Endodermal cell (in vitro differentiated cells): ENCODE measurements around the gene RAI2. TPM values are rescaled to one million over a fixed set of nuclear protein-coding genes. Genes with fewer than 3 reads are reported as not detected.

Experiments
- DNase-seq: peaks from one replicate; pipeline ENCODE4 v3.0.0-alpha.2; 2017
- H3K27ac ChIP-seq: 2 replicates; pipeline ENCODE4 v1.5.1; 2013; ENCODE audit warnings: mild to moderate bottlenecking, low read depth, low read length, moderate library complexity
- H3K27me3 ChIP-seq: 2 replicates; pipeline ENCODE4 v1.6.1; 2013; ENCODE audit warnings: mild to moderate bottlenecking, low read length, moderate library complexity; ENCODE audit not compliant: insufficient read depth, control insufficient read depth, poor library complexity, severe bottlenecking
- H3K36me3 ChIP-seq: 2 replicates; pipeline ENCODE4 v1.7.0; 2013; ENCODE audit warnings: mild to moderate bottlenecking, low read length, moderate library complexity; ENCODE audit not compliant: control insufficient read depth, insufficient read depth
- H3K4me1 ChIP-seq: one replicate; pipeline ENCODE4 v1.7.0; 2013; ENCODE audit warnings: low read length; ENCODE audit not compliant: control insufficient read depth, insufficient read depth
- H3K4me3 ChIP-seq: 2 replicates; pipeline ENCODE4 v1.5.1; 2013; ENCODE audit warnings: mild to moderate bottlenecking, low read length, moderate library complexity
- H3K9ac ChIP-seq: 2 replicates; pipeline ENCODE4 v1.6.1; 2013; ENCODE audit warnings: mild to moderate bottlenecking, low read length, moderate library complexity; ENCODE audit not compliant: poor library complexity, severe bottlenecking; ENCODE audit errors: extremely low read depth
- H3K9me3 ChIP-seq: 2 replicates; pipeline ENCODE4 v1.6.1; 2013; ENCODE audit warnings: mild to moderate bottlenecking, low read length, moderate library complexity; ENCODE audit not compliant: control insufficient read depth
- H3K27ac Mint-ChIP-seq: 2 replicates; pipeline ENCODE4 v1.8.0; 2020; ENCODE audit warnings: mixed read lengths
- H3K27me3 Mint-ChIP-seq: 2 replicates; pipeline ENCODE4 v1.8.0; 2021; ENCODE audit warnings: mild to moderate bottlenecking, mixed read lengths; ENCODE audit not compliant: insufficient read depth
- H3K36me3 Mint-ChIP-seq: 2 replicates; pipeline ENCODE4 v1.8.0; 2020; ENCODE audit warnings: low read depth, mixed read lengths
- H3K4me1 Mint-ChIP-seq: 2 replicates; pipeline ENCODE4 v1.8.0; 2020; ENCODE audit warnings: mixed read lengths
- H3K4me3 Mint-ChIP-seq: 2 replicates; pipeline ENCODE4 v1.8.0; 2020; ENCODE audit warnings: mild to moderate bottlenecking, moderate library complexity, mixed read lengths
- H3K9me3 Mint-ChIP-seq: 2 replicates; pipeline ENCODE4 v1.8.0; 2020; ENCODE audit warnings: mild to moderate bottlenecking, mixed read lengths
- WGBS, 2 experiments: methylation state at CpG; one replicate each; pipeline versions ENCODE4 v1.1.5 to v1.1.7; 2013; ENCODE audit warnings: missing lambda C conversion rate in 2 of 2, mixed read lengths in 1 of 2; ENCODE audit not compliant: insufficient coverage in 1 of 2, insufficient read length in 1 of 2; 5-methylcytosine and 5-hydroxymethylcytosine counted together
- total RNA-seq, 2 donors: library from RNA; stranded (reverse); fragmentation: NEBNext Ultra II Directional in 1 of 2; extraction: Animal tissue kit (Norgen Biotek cat#: 25700) in 1 of 2; gene quantifications; 2 replicates in 1 of 2; 3 replicates in 1 of 2; pipeline ENCODE4 v1.2.1, GENCODE V29; 2021
- TF ChIP-seq, protein P1 (sequence below): fragments of 200-600 bp; sonication (generic); conservative IDR thresholded peaks from 2 replicates; pipeline ENCODE4 v1.5.0; 2021; ENCODE audit warnings: antibody characterized with exemption, mild to moderate bottlenecking

Gene RAI2
- total RNA-seq, 2 donors from 2014 or later = 4.8 to 5.8 TPM

DNA sequence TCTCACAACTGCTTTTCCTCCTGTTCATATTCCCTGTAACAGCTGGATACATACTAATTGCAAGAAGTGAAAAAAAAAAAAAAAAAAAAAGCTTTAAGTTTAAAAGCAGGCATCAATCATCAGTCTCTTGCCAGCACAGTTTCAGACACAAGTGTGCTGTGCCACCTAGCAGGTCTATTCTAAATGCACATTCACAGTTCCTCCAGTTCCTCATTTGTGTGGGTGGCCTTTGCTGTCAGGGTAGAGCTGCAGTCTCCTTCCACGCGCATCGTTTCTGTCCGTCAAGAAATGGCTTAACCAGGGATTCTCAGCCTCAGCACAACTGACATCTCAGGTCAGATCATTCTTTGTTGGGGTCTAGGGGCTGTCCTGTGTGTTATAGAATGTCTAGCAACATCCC, 62.2 kb downstream of the RAI2 start:
- H3K9me3 Mint-ChIP-seq = peaks cover 30% of the 10 kb centered on the region
- H3K27me3 ChIP-seq = no peaks in the 10 kb centered on the region
- TF ChIP-seq, protein P1, sequence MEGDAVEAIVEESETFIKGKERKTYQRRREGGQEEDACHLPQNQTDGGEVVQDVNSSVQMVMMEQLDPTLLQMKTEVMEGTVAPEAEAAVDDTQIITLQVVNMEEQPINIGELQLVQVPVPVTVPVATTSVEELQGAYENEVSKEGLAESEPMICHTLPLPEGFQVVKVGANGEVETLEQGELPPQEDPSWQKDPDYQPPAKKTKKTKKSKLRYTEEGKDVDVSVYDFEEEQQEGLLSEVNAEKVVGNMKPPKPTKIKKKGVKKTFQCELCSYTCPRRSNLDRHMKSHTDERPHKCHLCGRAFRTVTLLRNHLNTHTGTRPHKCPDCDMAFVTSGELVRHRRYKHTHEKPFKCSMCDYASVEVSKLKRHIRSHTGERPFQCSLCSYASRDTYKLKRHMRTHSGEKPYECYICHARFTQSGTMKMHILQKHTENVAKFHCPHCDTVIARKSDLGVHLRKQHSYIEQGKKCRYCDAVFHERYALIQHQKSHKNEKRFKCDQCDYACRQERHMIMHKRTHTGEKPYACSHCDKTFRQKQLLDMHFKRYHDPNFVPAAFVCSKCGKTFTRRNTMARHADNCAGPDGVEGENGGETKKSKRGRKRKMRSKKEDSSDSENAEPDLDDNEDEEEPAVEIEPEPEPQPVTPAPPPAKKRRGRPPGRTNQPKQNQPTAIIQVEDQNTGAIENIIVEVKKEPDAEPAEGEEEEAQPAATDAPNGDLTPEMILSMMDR = no peak
- no peak overlapping the region for H3K4me3 ChIP-seq
- no peak overlapping the region for H3K9ac ChIP-seq
- WGBS, 2 experiments = 100% methylated on average over 4 of the region's 4 CpGs; no CpG with 5 or more reads in 1 of the 2 experiments
- H3K4me1 ChIP-seq = no peaks in the 10 kb centered on the region
- no peaks in the 10 kb centered on the region for H3K36me3 ChIP-seq
- no peaks in the 10 kb centered on the region for H3K9me3 ChIP-seq
- no peak overlapping the region for H3K27ac Mint-ChIP-seq
- DNase-seq = no peak
- H3K27ac ChIP-seq = no peak overlapping the region
- no peaks in the 10 kb centered on the region for H3K27me3 Mint-ChIP-seq
- no peak overlapping the region for H3K4me3 Mint-ChIP-seq
- H3K36me3 Mint-ChIP-seq = no peaks in the 10 kb centered on the region
- peaks cover 3% of the 10 kb centered on the region for H3K4me1 Mint-ChIP-seq

DNA sequence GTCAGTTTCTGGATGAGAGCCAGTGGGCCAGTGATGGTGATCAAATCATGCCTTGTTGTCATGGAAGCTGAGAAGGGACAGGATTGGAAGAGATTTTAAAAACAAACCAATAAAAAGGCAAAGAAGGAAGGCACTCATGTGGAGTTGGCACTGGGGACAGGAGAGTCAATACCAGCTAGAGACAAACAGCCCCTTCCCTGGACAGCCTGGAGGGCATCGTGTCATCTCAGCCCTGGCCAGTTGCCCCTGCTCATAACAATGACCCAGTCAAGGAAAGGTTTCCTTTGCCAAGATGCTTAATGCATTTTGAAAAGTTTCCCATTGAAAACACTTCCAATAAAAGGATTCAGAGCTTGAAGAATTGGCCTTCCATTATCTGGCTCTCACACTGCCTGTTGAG, 68.3 kb downstream of the RAI2 start:
- Histone ChIP-seq H3K9me3 (no peaks in the 10 kb centered on the region), H3K4me3 (no peak overlapping the region), H3K27me3 (no peaks in the 10 kb centered on the region), H3K27ac (no peak overlapping the region), H3K36me3 (no peaks in the 10 kb centered on the region), H3K9ac (no peak overlapping the region), H3K4me1 (peaks cover 7% of the 10 kb centered on the region)
- DNase-seq = no peak
- TF ChIP-seq, protein P1 = no peak
- Mint-ChIP-seq H3K4me1 (peaks cover 3% of the 10 kb centered on the region), H3K27me3 (no peaks in the 10 kb centered on the region), H3K4me3 (no peak overlapping the region), H3K27ac (no peak overlapping the region), H3K36me3 (no peaks in the 10 kb centered on the region), H3K9me3 (peaks cover 20% of the 10 kb centered on the region)
- 95% methylated on average over 1 of the region's 1 CpG; no CpG with 5 or more reads in 1 of the 2 experiments for WGBS, 2 experiments

DNA sequence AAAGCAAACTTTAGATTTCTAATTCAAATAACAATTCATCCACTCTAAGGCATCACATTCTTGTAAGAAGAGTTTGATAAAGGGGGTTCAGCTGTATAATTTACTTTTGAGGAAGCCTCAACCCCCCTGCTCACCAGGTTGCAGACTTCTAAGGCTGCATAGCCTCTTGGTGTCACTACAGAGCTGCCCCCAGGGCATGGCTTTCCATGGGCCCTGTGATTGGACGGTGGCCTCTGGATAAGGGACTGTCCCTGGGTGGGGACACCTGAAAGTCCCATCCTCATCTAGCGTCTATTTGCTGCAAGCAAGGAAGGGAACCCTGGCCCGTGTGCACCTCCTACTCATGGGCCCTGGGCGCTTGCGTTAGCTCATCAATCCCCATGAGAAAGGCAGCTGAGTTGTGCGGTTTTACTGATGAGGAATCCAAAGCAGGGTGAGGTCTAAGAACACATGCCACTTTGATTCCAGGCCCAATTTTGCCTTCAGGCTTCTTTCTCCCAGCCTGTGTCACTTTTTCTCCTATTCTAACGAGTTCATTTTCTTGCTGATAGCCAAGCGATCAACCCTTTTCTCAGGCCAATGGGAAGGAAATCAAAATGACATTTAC, 72.0 kb downstream of the RAI2 start:
- Mint-ChIP-seq H3K27me3 (no peaks in the 10 kb centered on the region), H3K4me1 (no peaks in the 10 kb centered on the region), H3K36me3 (peaks cover 1% of the 10 kb centered on the region), H3K4me3 (no peak overlapping the region), H3K27ac (no peak overlapping the region), H3K9me3 (peaks cover 38% of the 10 kb centered on the region)
- WGBS, 2 experiments = 90 to 96% methylated on average over 3 to 8 of the region's 8 CpGs
- H3K9me3 ChIP-seq = no peaks in the 10 kb centered on the region
- no peak overlapping the region for H3K9ac ChIP-seq
- no peaks in the 10 kb centered on the region for H3K36me3 ChIP-seq
- peaks cover 7% of the 10 kb centered on the region for H3K4me1 ChIP-seq
- no peak for DNase-seq
- no peaks in the 10 kb centered on the region for H3K27me3 ChIP-seq
- TF ChIP-seq, protein P1 = no peak
- H3K4me3 ChIP-seq = no peak overlapping the region
- no peak overlapping the region for H3K27ac ChIP-seq
